Neural crest cell (in vitro differentiated cells): Measurements from ENCODE around the gene DPM3. TPM values are rescaled to one million over a fixed set of nuclear protein-coding genes. Genes with fewer than 3 reads are reported as not detected.
A peak's percentile ranks its signal among the peaks of the same experiment; 100 is the strongest.

Experiments used
- DNase-seq: peaks from one replicate; pipeline ENCODE4 v3.0.0; 2021; ENCODE audit warnings: low read depth, mixed read lengths, low spot score
- H3K27ac Mint-ChIP-seq: one replicate; pipeline ENCODE4 v1.8.0; 2021; ENCODE audit warnings: mild to moderate bottlenecking, mixed read lengths; ENCODE audit not compliant: unreplicated experiment
- H3K27me3 Mint-ChIP-seq: 2 replicates; pipeline ENCODE4 v1.8.0; 2021; ENCODE audit warnings: low read depth, mild to moderate bottlenecking, mixed read lengths
- H3K36me3 Mint-ChIP-seq: 2 replicates; pipeline ENCODE4 v1.8.0; 2021; ENCODE audit warnings: low read depth, mild to moderate bottlenecking, mixed read lengths
- H3K4me1 Mint-ChIP-seq: 2 replicates; pipeline ENCODE4 v1.8.0; 2021; ENCODE audit warnings: mixed read lengths
- H3K4me3 Mint-ChIP-seq: one replicate; pipeline ENCODE4 v1.8.0; 2021; ENCODE audit warnings: mild to moderate bottlenecking, mixed read lengths
- H3K9me3 Mint-ChIP-seq: 2 replicates; pipeline ENCODE4 v1.8.0; 2021; ENCODE audit warnings: mixed read lengths
- total RNA-seq: library from RNA; stranded (reverse); gene quantifications from 2 replicates; pipeline ENCODE4 v1.2.1, GENCODE V29; 2021
- TF ChIP-seq, protein P1 (sequence below): fragments of 200-600 bp; sonication (generic); conservative IDR thresholded peaks from 2 replicates; pipeline ENCODE4 v1.5.0; 2021; ENCODE audit warnings: antibody characterized with exemption, mild to moderate bottlenecking

The DPM3 gene
- total RNA-seq, 1 donor from 2014 or later: 80.0 TPM

DNA sequence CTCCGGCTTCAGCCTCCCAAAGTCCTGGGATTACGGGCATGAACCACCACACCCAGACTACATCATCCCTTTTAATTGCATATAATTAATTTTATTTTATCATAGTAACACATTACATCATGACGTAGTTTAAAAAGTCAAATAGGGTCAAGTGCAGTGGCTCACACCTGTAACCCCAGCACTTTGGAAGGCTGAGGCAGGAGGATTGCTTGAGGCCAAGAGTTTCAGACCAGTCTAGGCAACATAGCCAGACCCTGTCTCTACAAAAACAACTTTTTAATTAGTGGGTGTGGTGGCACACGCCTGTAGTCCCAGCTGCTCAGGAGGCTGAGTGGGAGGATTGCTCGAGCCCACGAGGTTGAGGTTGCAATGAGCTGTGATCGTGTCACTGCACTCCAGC, 41.0 kb downstream of the DPM3 start:
- TF ChIP-seq, protein P1, sequence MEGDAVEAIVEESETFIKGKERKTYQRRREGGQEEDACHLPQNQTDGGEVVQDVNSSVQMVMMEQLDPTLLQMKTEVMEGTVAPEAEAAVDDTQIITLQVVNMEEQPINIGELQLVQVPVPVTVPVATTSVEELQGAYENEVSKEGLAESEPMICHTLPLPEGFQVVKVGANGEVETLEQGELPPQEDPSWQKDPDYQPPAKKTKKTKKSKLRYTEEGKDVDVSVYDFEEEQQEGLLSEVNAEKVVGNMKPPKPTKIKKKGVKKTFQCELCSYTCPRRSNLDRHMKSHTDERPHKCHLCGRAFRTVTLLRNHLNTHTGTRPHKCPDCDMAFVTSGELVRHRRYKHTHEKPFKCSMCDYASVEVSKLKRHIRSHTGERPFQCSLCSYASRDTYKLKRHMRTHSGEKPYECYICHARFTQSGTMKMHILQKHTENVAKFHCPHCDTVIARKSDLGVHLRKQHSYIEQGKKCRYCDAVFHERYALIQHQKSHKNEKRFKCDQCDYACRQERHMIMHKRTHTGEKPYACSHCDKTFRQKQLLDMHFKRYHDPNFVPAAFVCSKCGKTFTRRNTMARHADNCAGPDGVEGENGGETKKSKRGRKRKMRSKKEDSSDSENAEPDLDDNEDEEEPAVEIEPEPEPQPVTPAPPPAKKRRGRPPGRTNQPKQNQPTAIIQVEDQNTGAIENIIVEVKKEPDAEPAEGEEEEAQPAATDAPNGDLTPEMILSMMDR: no peak
- Mint-ChIP-seq H3K9me3 (no peaks in the 10 kb centered on the region), H3K27me3 (peaks cover 38% of the 10 kb centered on the region)

DNA sequence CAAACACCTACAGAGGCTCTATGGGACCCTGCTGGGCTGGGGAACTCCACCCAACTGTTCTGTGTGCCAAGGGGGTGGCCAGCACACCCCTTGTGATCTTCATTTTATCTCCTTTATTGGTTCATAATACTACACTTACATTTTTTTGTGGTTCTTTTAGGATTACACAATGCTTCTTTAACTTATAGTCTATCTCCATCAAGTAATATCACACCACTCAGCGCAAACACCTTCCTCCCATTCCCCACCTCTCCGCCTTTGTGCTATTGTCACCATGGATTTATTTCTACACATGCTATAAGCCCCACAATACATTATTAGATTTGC, 45.7 kb downstream of the DPM3 start:
- Mint-ChIP-seq H3K36me3 (no peaks in the 10 kb centered on the region), H3K4me1 (peaks cover 5% of the 10 kb centered on the region), H3K27ac (peak overlapping the region; percentile 22), H3K27me3 (peaks cover 53% of the 10 kb centered on the region), H3K9me3 (no peaks in the 10 kb centered on the region), H3K4me3 (no peak overlapping the region)
- no peak for DNase-seq
- TF ChIP-seq, protein P1: no peak

More for the DNA sequence above, 41.0 kb downstream of the DPM3 start:
- Mint-ChIP-seq H3K27ac (no peak overlapping the region), H3K36me3 (no peaks in the 10 kb centered on the region), H3K4me3 (no peak overlapping the region), H3K4me1 (no peaks in the 10 kb centered on the region)
- no peak for DNase-seq

DNA sequence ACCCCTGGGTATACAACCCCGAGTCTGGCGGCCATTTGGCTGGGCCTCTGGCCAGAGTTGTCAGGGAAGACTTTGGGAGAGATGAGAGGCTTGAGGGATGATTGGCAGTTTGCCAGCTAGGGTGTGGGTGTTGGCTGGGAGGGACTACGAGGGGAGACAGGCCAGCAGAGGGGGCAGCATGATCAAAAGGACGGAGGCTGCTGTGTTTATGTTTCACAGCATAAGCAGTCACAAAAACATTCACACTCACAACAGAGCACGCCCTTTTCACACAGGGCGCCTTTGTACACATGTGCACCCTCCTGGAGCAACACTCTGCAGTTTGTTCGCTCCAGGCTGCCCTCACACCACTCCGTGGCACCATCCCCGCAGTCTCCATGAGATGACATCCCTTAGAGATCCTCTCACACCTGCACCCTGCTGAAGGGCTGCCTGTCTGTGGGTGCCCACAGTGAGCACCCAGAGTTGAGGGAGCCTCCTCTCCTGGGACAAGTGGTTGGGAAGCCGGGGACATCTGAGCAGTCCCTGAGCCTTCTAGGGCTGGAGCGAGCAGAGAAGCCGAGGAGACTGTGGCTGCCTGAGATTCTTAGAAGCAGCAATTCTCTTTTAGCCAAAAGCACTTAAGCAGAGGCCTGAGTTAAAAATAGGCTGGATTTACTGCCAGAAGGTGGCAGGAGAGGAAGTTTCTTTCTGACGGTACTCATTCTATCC, 46.3 kb downstream of the DPM3 start:
- H3K9me3 Mint-ChIP-seq: no peaks in the 10 kb centered on the region
- H3K4me3 Mint-ChIP-seq: no peak overlapping the region
- peaks cover 53% of the 10 kb centered on the region for H3K27me3 Mint-ChIP-seq

DNA sequence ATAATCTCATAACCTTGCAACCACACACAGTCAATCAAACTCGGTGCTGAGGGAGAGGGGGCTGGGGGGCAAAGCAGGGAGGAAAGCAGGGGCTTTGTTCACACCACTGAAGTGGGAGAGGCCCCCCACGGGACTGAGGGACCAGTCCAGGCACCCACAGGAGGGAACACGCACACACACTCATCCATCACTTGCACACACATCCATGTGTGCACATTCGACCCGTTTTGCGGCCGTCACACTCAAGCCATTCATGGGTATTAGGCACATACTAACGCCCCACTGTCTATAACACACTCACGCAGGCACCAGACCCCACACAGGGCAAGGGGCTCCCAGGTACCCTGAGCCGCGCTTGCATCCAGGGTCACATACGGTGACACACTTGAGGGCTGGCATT, 47.7 kb downstream of the DPM3 start:
- H3K27ac Mint-ChIP-seq: peak overlapping the region; percentile 43
- no peaks in the 10 kb centered on the region for H3K9me3 Mint-ChIP-seq
- no peak for DNase-seq
- H3K36me3 Mint-ChIP-seq: no peaks in the 10 kb centered on the region
- TF ChIP-seq, protein P1: no peak
- H3K4me1 Mint-ChIP-seq: peaks cover 5% of the 10 kb centered on the region
- H3K4me3 Mint-ChIP-seq: no peak overlapping the region
- H3K27me3 Mint-ChIP-seq: peaks cover 51% of the 10 kb centered on the region

More for the DNA sequence above, 46.3 kb downstream of the DPM3 start:
- H3K4me1 Mint-ChIP-seq: peaks cover 5% of the 10 kb centered on the region
- no peak overlapping the region for H3K27ac Mint-ChIP-seq
- H3K36me3 Mint-ChIP-seq: no peaks in the 10 kb centered on the region
- TF ChIP-seq, protein P1: peak; percentile 60
- no peak for DNase-seq

DNA sequence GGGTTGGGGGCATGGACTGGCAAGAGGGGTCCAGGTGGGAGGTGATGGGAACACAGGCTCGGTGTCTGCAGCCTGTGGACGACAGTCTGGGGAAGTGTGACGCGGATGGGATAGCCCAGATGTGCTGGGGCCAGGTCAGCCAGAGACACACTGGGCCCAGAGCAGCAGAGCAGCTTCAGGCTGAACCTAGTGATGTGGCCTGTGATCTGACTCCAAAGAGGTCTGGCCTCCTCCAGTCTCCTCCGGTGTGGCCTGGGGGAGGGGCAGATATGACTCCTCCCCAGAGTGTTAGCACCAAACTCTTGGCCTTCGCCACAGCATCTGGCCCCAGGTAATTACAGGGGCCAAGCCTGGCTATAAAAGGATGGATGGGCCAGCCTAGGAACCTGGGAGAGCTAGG, 48.2 kb downstream of the DPM3 start:
- TF ChIP-seq, protein P1: no peak
- Mint-ChIP-seq H3K4me3 (no peak overlapping the region), H3K4me1 (peaks cover 5% of the 10 kb centered on the region), H3K9me3 (no peaks in the 10 kb centered on the region), H3K27ac (no peak overlapping the region), H3K27me3 (peaks cover 54% of the 10 kb centered on the region), H3K36me3 (no peaks in the 10 kb centered on the region)
- no peak for DNase-seq
